Fibroblast of skin of right biceps (primary cell): ENCODE results near the gene BHLHA9.
A peak's percentile ranks its signal among the peaks of the same experiment; 100 is the strongest.
"Not testable (repeated sequence)": the region's sequence is repeated elsewhere in the genome, so short reads cannot be mapped to it uniquely, and the experiment has no call there.

ENCODE experiments used
- DNase-seq: peaks from one replicate; pipeline ENCODE4 v3.0.0-alpha.2; 2013

Gene BHLHA9

GRCh38 chr17:1270210-1271029, at the start of gene BHLHA9:
BHLHA9 (plus strand) TSS chr17:1270444; CDS start chr17:1270564, 120 bp downstream.
- DNase-seq, result no peak

- DNase-seq, result no peak
Measured at GRCh38 chr17:1221209-1221608, 49.0 kb upstream of the BHLHA9 start.

GRCh38 chr17:1222321-1222720, 47.9 kb upstream of the BHLHA9 start:
- DNase-seq, result no peak

- no peak for DNase-seq
Measured at GRCh38 chr17:1223662-1224061, 46.6 kb upstream of the BHLHA9 start.

DNA sequence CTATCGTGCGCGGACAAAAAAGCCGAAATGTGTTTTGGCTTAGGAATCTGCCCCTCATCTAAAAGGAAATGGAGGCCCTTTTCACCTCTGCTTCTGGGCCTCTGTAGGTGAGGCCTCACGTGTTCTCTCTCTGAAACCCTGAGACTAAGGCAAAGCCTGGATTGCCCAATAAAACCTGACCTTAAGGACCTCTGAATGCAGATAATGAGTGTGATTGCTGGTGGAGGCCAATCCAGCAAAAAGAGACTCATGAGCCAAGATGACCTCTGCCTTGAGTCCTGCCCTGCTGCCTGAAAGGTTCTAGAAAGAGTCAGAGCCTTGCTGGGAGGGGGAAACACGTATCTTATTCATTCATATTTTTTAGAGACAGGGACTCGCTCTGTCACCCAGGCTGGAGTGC, 45.9 kb upstream of the BHLHA9 start:
- DNase-seq, result no peak

DNA sequence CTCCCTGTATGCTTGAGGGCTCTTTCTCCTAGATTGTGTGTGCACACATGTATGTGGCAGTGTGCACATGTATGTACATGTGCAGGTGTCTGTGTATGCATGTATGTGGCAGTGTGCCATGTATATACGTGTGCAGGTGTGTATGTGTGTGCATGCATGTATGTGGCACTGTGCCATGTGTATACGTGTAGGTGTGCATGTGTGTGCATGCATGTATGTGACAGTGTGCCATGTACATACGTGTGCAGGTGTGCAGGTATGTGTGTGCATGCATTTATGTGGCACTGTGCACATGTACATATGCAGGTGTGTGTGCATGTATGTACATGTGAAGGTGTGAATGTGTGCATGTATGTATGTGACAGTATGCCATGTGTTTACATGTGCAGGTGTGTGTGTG, 43.9 kb upstream of the BHLHA9 start:
- no peak for DNase-seq

- no peak for DNase-seq
Measured at GRCh38 chr17:1227365-1227764, 42.9 kb upstream of the BHLHA9 start.

DNA sequence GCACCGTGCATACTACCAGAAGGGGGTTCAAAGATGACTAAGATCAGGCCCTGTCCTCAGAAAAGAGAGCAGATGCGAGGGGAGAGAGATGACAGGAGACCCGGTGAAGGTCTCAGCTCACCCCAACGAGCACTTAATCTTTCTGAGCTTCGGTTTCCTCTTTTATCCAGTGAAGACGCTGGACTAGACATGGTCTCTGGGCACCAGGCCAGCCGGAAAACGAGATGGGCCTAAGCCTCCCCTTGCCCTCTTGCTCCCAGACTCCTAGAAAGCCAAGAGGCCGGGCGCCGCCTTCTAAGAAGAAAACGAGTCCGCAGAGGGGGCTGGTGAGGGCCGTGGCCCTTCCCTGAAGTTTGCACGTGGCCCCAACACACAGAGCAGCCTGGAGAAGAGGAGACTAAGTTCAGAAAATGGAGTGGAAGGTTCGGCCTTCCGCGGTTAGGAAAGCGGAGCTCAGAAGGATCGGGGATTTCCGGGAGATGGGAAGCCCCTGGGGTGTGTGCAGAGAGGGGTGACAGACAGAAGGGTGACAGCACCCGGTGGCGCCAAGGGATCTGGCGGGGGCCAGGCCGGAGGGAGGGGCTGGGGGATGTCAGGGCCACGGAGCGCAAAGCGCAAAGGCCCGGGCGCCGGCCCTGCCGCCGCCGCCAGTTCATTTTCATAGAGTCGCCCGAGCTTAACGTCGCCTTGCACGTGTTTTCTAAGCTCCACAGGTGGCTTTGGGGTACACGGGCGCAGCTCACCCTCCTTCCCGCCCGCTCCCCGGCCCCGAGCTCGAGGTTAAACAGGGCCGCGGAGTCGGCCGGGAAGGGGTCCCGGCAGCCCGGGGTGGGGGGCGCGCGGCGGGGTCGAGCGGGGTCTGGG, 42.1 kb upstream of the BHLHA9 start:
- no peak for DNase-seq

DNA sequence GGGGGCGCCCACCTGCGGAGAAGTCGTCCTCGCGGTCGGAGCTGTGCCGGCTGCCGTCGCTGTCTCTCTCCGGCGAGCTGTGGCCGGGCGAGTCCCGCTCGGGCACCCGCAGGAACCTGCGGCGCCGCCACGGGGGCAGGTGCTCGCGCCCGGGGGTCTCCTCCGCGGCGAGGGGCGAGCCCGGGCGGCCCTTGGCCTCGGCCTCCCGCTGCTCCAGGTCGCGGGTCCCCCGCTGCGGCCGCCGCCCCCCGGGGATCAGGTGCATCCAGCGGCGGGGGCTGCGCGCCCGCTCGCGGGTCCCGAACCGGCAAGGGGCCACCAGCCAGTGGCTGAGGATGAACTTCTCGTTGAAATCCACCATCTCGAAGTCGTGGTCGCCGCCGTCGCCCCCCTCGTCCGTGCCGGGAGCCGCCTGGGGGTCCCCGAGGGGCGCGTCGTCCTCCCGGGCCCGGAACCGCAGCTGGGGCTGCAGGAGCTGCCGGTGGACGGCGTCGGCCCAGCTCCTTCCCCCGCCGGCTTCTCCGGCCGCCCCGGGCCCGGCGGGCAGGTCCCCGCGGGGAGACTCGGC, 41.4 kb upstream of the BHLHA9 start:
- DNase-seq, result no peak

- no peak for DNase-seq
Measured at GRCh38 chr17:1229349-1229899, 40.8 kb upstream of the BHLHA9 start.

DNA sequence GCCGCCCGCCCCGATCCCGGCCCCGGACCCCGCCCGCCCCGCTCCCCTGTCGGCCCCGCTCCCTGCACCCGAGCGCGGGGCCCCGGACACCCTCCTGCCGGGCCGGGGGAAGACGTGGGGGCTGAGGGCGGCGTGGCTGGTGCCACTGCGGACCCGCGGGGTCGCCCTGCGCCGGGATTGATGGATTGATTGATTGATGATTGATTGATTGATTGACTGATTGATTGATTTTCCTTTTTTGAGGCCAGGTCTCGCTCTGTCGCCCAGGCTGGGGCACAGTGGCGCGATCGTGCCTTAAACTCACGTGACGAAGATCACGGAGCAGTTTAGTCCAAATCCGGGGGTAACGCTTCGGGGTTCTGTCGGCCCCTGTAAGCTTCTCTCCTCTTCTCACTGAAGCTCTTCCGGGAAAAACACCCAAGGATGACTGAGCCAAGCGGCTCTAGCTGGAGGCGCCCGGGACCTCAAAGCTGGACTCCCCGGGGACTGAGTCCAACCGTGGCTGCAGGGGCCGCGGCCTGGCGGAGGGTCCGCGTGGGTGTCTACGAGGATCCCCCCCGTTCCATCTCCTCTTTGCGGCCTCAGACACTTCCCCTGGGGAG, 40.2 kb upstream of the BHLHA9 start:
- no peak for DNase-seq

DNA sequence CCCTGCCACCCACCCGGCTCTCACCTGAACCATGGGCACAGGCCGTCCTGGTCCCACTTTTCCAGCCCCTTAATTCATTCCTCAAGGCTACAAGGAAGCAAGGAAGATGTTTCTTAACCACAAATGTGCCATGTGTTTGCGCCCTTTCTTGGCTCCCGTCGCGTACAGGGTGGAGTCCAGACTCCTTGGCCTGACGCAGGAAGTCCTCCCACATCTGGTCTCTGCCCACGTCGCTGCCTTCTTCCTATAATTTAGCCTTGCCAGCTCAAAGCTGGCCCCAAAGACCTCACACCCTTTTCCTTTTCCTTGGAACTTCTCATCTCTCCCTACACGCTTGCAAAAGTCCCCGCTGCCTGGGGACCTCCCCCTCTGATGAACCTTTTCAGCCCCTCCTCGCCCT, 38.8 kb upstream of the BHLHA9 start:
- no peak for DNase-seq

- DNase-seq, result no peak
Measured at GRCh38 chr17:1232331-1232730, 37.9 kb upstream of the BHLHA9 start.

GRCh38 chr17:1232786-1233185, 37.5 kb upstream of the BHLHA9 start:
- DNase-seq, result no peak

- no peak for DNase-seq
Measured at GRCh38 chr17:1234455-1234854, 35.8 kb upstream of the BHLHA9 start.

GRCh38 chr17:1237471-1237870, 32.8 kb upstream of the BHLHA9 start:
- DNase-seq, result no peak

GRCh38 chr17:1239210-1239609, 31.0 kb upstream of the BHLHA9 start:
- peak; percentile 40 for DNase-seq

DNA sequence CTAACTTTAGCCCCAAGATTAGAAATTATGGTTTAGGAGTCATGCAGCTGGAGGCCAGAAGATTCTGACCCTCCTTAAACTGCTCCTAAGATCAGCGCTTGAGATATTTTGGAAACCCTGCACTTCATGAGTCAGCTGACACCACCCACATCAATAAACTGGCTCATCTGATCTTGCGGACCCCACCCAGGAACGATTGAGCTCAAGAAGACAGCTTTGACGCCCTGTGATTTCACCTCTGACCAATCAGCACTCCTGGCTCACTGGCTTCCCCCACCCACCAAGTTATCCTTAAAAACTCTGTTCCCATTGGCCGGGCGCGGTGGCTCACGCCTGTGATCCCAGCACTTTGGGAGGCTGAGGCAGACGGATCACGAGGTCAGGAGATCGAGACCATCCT, 29.8 kb upstream of the BHLHA9 start:
- not testable (repeated sequence) for DNase-seq

GRCh38 chr17:1241929-1242328, 28.3 kb upstream of the BHLHA9 start:
- DNase-seq, result no peak

- no peak for DNase-seq
Measured at GRCh38 chr17:1244606-1245012, 25.6 kb upstream of the BHLHA9 start.

GRCh38 chr17:1251866-1252608, 18.2 kb upstream of the BHLHA9 start:
- DNase-seq, result peak; percentile 37

- DNase-seq, result no peak
Measured at GRCh38 chr17:1255041-1255440, 15.2 kb upstream of the BHLHA9 start.
